GM18511 (cell line): Measurements from ENCODE around the gene GADL1.

Experiments
- ATAC-seq: cut with Tn5 transposase; IDR thresholded peaks from one replicate; pipeline ENCODE4 v1.9.1; 2021; ENCODE audit warnings: mild to moderate bottlenecking, moderate library complexity; ENCODE audit not compliant: unreplicated experiment

GADL1 gene

GRCh38 chr3:30764891-30765290 lies 129.6 kb downstream of the GADL1 start:
- no peak for ATAC-seq

- ATAC-seq = no peak
These were observed 130.2 kb downstream of the GADL1 start for GRCh38 chr3:30764281-30764680.

- no peak for ATAC-seq
These were observed 133.1 kb downstream of the GADL1 start for GRCh38 chr3:30761374-30761773.

GRCh38 chr3:30760737-30761136 lies 133.7 kb downstream of the GADL1 start:
- ATAC-seq = no peak

DNA sequence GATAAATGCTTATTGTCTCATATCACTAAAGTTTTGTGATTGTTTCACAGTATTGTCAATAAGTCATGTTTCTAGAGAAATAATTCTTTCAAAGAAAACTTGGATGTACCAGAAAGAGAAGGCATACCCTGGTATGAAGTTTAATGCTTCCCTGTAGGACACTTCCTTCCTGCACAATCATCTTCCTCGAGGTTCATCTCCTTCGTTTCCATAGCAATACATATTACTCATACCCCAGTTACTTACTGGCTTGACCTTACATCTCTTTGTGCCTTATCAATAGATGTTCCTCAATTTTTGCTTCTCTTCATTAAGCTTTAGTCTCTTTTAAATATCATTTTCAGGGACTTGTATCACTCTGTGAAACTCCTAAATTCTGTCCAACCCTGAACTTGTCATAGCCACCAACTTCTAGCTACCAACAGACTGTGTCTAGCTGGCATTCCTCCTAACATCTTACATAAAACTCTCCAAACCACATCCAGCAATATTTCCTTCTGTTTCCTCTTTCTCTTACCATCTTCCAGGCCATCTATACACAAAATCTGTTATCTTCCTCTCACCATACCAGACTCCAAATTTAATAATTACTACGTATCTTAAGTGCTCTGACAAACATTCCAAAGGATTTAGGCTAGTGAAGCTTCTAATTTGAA lies 134.3 kb downstream of the GADL1 start:
- no peak for ATAC-seq

DNA sequence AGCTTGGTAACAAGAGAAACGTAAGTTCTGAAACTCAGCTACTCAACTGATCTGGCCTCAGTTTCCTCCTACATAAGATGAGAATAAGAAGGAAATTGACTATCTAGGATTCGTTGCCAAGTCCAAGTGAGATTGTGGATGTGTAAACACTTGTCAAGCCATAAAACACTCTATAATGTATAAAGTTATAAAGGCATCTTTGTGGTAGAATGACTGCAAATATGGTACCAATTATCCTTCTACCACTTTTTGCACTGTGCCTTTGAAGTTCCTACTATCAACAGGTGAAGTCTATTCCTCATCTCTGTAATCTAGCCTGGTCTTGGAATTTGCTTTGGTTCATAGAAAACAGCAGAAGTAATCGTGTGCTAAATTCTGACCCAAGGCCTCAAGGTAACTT lies 138.2 kb downstream of the GADL1 start:
- no peak for ATAC-seq

DNA sequence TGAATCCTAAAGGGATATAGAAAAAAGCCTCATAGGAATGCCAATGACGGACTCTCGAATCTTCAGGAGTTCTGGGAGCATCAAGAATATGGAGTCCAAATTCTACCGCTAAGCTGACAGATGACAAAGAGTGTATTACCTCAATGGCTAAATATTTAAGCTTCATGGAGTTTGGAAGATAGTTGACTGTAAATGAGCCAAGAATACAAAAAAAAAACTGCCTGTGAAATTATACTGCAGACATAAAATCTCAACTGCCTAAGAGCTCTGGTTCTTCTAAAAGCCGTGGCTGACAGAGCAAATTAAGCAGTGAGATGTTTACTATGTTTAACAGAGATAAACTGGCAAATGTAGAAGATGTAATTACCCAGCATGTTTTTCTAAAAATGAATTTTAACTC lies 140.0 kb downstream of the GADL1 start:
- ATAC-seq = no peak

DNA sequence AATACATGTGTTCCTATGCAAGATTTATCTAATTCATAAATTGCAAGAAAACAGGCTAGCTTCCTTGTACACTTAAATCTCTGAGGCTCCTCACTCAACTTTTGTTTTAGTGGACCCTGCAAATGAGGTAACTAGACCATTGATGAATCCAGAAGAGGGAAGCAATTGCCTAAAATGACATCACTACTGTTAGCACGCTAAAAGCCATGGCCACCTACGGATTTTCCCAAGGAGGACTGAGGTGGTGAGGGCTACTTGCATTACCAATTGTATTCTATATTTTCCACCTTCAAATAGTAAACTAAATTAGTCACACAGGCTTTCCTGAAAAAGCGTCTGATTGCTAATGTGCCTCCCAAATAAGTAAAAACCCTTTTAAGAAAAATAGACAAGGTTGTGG lies 140.7 kb downstream of the GADL1 start:
- no peak for ATAC-seq

DNA sequence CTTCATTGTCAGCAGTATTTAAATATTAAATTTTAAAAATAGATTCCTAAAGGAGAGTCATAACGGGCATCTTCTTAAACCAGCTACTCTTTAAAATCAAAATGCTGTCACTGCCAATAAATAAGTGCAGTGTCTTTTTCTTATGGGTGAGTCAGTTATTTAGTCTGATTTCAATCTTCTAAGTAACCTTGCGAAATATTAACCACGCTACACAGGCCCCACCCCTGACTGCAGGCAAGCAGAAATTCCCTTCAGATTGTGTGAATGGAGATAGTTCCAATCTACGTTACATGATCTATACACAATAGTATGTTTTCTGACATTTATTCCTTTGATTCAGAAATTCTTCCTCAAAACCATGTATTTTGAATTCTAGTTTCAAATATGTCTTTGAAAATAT lies 141.5 kb downstream of the GADL1 start:
- ATAC-seq = no peak

DNA sequence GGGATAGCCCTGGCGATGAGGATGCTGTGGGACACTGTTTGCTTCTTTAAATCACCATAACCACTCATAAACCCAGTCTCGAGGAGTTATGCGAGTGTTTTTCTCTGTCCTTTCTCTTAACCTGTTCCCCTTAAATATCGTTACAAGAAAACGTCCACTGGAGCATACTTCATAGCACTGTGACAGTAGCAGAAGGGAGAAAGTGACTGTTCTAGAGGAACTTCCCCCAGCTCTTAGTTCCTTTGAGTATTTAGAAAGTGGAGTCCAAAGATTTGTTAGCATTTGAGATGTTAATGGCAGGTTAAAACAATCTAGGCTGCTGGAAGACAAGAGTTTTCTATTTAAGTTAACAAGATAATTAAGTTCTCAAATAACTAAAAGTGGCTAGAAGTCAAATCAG lies 142.0 kb downstream of the GADL1 start:
- ATAC-seq = no peak

DNA sequence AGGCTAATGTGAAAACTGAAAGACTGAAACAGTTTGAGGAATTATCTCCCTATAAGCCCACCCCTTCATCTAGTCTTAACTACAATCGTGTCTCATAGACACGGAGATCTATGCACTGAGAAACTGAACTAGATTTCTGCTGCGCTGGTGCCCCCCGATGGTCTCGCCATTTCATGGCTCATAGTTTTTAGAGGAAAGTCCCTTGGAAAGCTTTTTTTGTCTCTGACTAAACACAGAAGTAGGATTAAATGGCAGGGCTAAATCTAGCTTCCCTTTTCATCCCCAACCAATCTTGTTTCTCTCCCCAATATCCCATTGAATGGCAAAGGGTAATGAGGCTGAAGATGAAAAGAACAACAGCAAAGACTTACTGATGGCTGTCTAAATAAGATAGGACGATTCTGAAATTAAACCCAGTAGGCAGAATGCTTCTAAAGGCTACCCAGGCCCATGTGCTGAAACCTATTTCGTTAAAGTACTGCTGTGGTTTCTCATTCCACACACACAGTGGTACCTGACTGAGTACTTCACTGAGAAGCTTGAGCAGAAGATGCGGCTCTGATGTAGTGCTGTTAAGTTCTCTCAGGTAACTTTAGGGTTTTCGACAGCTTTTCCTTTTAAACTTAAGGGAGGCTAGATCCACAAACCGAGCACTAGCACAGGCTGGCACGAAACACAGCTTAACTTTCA lies 142.7 kb downstream of the GADL1 start:
- peak; percentile 77 for ATAC-seq

GRCh38 chr3:30750967-30751366 lies 143.5 kb downstream of the GADL1 start:
- no peak for ATAC-seq

DNA sequence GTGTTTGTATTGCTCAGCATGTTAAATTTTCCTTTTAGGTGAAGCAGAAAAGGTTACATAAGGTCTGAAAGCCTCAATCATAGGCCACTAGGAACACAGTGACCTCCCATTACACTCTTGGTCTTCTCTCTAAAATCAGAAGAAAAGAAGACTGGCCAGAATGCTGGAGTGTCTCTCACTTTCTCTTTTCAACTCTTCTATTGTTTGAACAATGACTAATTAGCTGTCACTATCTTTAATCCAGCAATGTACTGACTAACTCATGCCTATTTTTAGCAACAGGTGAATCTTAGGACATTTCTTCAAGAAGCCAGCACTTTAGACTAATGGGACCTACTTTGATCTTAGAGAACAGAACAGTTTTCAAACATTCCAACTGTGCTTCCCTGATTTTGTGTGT lies 145.2 kb downstream of the GADL1 start:
- no peak for ATAC-seq

DNA sequence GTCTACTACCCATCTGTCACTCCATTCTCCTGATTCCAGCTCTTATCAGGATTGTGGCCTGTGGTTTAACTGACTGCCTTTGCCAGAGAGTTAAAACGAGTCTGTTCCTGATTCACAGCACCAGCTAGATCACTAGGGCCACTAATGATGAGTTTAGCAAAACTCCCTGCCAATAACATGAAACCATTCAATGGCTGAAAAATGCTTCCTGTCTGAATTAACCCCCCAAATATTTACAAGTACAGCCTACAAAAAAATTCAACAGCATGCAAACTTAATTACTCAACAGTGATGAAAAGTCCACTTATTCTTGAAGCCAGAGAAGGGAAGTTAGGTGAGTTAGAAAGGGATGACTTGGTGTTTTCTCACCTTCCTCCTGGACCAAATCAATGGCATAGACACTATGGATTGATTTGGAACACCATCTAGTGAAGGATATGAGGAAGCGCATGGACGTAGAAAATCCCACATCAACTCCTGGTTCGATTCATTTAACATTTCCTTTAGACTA lies 146.6 kb downstream of the GADL1 start:
- no peak for ATAC-seq

DNA sequence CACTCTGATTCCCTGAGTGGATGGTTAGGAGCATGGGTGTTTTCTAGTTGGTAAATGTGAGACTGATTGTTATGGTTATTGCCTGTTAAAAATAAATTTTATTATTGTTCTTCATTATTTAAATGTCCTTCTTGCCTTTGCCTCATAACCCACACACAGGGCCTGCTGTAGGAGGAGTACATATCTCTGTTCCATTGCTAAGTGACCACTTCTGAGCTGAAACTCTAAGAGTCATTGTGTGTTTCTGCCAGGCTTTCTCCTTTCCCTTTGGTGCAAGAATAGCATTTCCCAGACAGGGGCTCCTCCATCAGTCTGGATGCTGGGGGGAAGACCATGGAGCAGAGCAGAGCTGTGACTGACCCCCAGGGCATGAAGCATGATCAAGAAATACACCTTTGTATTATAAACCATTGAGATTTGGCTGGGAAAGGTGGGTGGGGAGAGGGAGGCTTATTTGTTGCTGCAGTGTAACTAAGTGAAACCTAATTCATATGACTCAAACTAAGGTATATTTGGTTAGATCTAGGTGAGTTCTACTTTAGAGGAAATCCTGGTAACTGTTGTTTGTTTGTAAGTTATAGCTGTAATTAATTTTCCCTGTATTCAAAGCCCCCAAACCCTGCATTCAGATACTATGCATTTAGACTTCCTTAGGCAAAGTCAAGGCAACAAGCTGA lies 150.7 kb downstream of the GADL1 start:
- no peak for ATAC-seq

- no peak for ATAC-seq
These were observed 151.5 kb downstream of the GADL1 start for GRCh38 chr3:30742796-30743619.

DNA sequence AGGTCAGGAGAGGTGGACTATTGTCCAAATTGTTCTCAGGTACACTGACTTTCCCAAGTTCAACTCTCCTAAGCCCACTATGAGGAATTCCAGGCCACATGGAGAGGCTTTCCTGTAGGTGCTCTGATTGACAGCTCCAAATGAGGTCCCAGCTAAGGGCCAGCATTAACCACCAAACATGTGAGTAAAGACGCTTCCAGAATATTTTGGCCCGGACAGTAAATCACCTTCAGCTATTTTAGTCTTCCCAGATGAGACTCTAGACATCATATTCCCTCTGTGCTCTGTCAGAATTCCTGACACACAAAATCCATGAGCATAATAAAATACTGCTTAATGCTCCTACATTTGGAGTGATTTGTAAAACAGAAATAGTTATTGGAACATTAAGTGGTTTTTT lies 152.6 kb downstream of the GADL1 start:
- ATAC-seq = no peak

- no peak for ATAC-seq
These were observed 155.9 kb downstream of the GADL1 start for GRCh38 chr3:30738605-30739004.

DNA sequence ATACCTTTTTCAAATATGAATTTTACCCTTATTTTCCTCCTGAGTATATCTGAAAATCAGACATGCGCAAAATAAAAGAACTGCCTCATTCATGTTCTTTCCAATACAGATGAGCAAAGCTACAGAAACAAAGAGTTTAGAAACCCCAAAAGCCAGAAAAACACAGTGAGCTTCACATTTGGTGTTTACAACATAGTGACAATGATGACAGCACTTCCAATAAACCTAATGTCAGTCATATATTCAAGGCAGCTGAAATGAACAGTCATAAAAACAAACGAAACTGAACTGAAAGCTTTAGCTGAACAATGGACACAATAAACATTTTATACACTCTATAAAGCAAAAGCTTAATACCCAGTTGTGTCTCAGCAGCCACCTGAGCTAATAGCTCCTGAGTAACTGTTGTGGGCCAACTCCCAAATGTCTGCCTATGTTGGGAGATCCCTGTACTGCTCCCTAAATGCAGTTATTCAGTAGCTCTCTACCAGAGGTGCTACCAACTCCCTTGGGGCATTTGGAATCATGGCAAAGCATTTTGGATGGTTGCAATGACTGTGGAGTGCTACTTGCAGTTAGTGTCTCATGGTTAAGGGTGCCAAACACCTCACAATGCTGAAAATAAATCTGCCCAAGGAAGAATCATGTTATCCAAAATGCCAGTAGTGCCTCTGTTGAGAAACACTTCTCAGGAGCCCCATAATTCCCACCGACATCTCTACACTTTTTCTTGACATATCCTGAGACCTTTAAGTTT lies 156.5 kb downstream of the GADL1 start:
- ATAC-seq = no peak

DNA sequence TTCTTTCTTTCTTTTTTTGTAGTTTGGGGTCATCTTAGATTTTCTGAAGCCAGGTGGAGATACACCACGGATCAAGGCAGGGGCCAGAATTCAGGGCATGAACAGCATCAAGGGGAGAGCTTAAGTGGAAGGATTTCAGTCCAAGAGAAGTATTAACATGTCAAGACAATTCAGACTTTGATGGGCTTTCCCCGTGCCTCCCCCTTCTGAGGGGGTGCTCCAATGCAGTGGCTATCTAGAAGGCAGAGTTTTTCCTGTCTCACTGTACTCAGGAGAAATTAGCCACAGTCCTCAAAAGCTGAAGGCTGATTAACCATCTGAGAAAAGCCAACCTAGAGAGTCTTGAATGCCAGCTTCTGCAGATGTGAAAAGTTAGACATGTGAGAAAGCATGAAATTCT lies 160.8 kb downstream of the GADL1 start:
- no peak for ATAC-seq
